ENCODE results near the gene CECR2. TPM values are rescaled to one million over a fixed set of nuclear protein-coding genes. Genes with fewer than 3 reads are reported as not detected.

The CECR2 gene
- total and polyA plus RNA-seq, 2 of the 8 experiments (the other 6 are each of a cell fraction or from before 2014, with no cell fraction given): 18.3 to 123 TPM

DNA sequence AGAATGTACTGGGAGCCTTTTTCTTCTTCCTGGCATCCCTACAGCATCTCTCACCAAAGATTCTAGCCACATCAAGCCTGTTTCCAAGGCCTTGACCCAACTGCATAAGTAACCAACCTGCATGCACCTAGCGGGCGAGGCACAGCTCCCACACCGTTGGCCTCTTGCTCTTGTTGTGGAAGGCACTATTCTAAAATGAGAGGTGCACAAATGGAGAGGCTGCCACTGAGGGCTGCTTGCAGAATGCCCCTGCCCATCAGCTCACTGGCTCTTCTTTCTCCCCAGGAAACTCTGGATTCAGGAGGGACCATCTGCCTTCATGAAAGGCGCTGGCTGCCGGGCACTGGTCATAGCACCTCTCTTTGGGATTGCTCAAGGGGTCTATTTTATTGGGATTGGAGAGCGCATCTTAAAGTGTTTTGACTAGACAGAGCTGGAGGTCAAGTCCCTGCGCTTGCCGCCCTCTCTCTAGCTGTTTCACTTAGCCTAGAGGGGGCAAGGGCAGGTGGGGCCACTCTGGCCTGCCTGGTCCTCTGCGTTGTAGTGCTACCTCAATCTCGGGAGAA is 220.6 kb downstream of the CECR2 start:
- FAIRE-seq (no peak), DNase-seq (ENCODE audit: low read depth in 1 of 2, low spot score in 2 of 2) (no peak)
- Histone ChIP-seq H4K5ac (ENCODE audit: insufficient read length, low read depth, low read length) (no peak overlapping the region), H3K18ac (ENCODE audit: extremely low read depth, low read length) (no peak overlapping the region), H3K9me3 (ENCODE audit: insufficient read depth in 2 of 2, low read depth in 1 of 2, low read length in 1 of 2) (no peaks in the 10 kb centered on the region), H3K23ac (ENCODE audit: insufficient read length) (no peak overlapping the region), H3K4me1 (replicated peaks in 1 of 4; ENCODE audit: control insufficient read depth in 3 of 4, insufficient read depth in 4 of 4, low read length in 3 of 4) (no peaks in the 10 kb centered on the region), H3K27me3 (replicated peaks in 1 of 4; ENCODE audit: control insufficient read depth in 3 of 4, extremely low read depth in 1 of 4, insufficient read depth in 3 of 4, low read length in 3 of 4) (no peaks in the 10 kb centered on the region), H4K20me1 (replicated peaks in 1 of 2; ENCODE audit: control insufficient read depth in 1 of 2, insufficient read depth in 2 of 2, low read length in 2 of 2) (peaks cover 0 to 3% of the 10 kb centered on the region in 2 experiments), H2BK120ac (replicated peaks; ENCODE audit: low read depth, low read length) (no peak overlapping the region), H2BK12ac (ENCODE audit: low read depth, low read length) (no peak overlapping the region), H3K27ac (ENCODE audit: low read depth, low read length) (no peak overlapping the region), H3K56ac (replicated peaks; ENCODE audit: insufficient read length, low read depth, low read length) (no peak overlapping the region), H3K79me2 (ENCODE audit: control insufficient read depth in 1 of 2, insufficient read depth in 2 of 2, low read length in 2 of 2) (no peaks in the 10 kb centered on the region), H3K14ac (ENCODE audit: insufficient read length) (no peak overlapping the region), H3K79me1 (ENCODE audit: low read depth, low read length) (no peaks in the 10 kb centered on the region), H2AFZ (ENCODE audit: low read length) (no peak overlapping the region), H3K4me3 (ENCODE audit: extremely low read depth in 1 of 4, insufficient read depth in 2 of 4, low read depth in 3 of 4, low read length in 4 of 4) (no peak overlapping the region), H3K4me2 (ENCODE audit: insufficient read depth in 1 of 2, low read depth in 2 of 2, low read length in 2 of 2) (no peak overlapping the region), H2AK5ac (ENCODE audit: low read depth, low read length) (no peak overlapping the region), H3K4ac (replicated peaks; ENCODE audit: insufficient read length, low read depth, low read length) (no peak overlapping the region), H3K36me3 (ENCODE audit: control insufficient read depth in 2 of 4, insufficient read depth in 4 of 4, low read length in 3 of 4) (peaks cover 15 to 38% (median 28%) of the 10 kb centered on the region in 4 experiments), H3K9ac (replicated peaks in 1 of 4; ENCODE audit: extremely low read depth in 1 of 4, low read depth in 3 of 4, low read length in 3 of 4) (no peak overlapping the region), H3K23me2 (ENCODE audit: low read depth, low read length) (no peaks in the 10 kb centered on the region), H4K8ac (ENCODE audit: extremely low read depth, insufficient read depth, low read length) (no peak overlapping the region), H4K91ac (replicated peaks; ENCODE audit: insufficient read length, low read length) (no peak overlapping the region), H2BK20ac (ENCODE audit: low read length) (no peak overlapping the region), H2BK15ac (ENCODE audit: low read length) (no peak overlapping the region), H2BK5ac (ENCODE audit: low read depth, low read length) (no peak overlapping the region)
- WGBS, 2 experiments (ENCODE audit: extremely low coverage in 1 of 2, insufficient coverage in 1 of 2, insufficient read length in 1 of 2, insufficient replicate concordance in 2 of 2, low coverage in 1 of 2, low lambda C conversion rate in 2 of 2, missing lambda C conversion rate in 1 of 2): 92% methylated on average over 10 of the region's 10 CpGs; no CpG with 5 or more reads in 1 of the 2 experiments
- TF ChIP-seq GABPA (IDR thresholded peaks at IDR 0.05; ENCODE audit: borderline replicate concordance, insufficient read depth, low read length): no peak
- no peak for TF ChIP-seq ATF3 (IDR thresholded peaks at IDR 0.05; ENCODE audit: insufficient read depth, low read depth, low read length)
- no peak for TF ChIP-seq PHF8 (conservative IDR thresholded peaks at IDR 0.05; ENCODE audit: low read depth, low read length)
- TF ChIP-seq JUND (IDR thresholded peaks at IDR 0.05; ENCODE audit: low read length): no peak
- no peak for TF ChIP-seq TEAD4 (IDR thresholded peaks at IDR 0.05; ENCODE audit: low read depth, low read length)
- TF ChIP-seq JUN (IDR thresholded peaks at IDR 0.05; ENCODE audit: low read depth, low read length): no peak
- TF ChIP-seq RAD21 (IDR thresholded peaks at IDR 0.05 in 1 of 2, conservative IDR thresholded peaks at IDR 0.05 in 1 of 2; ENCODE audit: low read depth in 2 of 2, low read length in 2 of 2): no peak
- no peak for TF ChIP-seq EGR1 (IDR thresholded peaks at IDR 0.05; ENCODE audit: borderline replicate concordance, low read depth, low read length)
- TF ChIP-seq HDAC6 (IDR thresholded peaks at IDR 0.05; ENCODE audit: low read depth, low read length): no peak
- TF ChIP-seq CHD1 (IDR thresholded peaks at IDR 0.05; ENCODE audit: low read depth, low read length): no peak
- TF ChIP-seq USF2 (IDR thresholded peaks at IDR 0.05; ENCODE audit: low read length): no peak
- POLR2A ChIA-PET (ENCODE audit: partially characterized antibody): interaction anchor here (0.8 to 3.7 kb wide), 7 partner anchors 11 to 43 kb away, joined by 3 to 16 read pairs (median 4); no protein-coding TSS in a partner anchor
- CTCF ChIA-PET (ENCODE audit: partially characterized antibody): interaction anchor here (2.0 to 4.0 kb wide), 2 partner anchors 10 to 31 kb away, joined by 8 to 27 read pairs; no protein-coding TSS in a partner anchor
